ENCODE measurements around the gene USP12.
"Not testable (repeated sequence)": the region's sequence is repeated elsewhere in the genome, so short reads cannot be mapped to it uniquely, and the experiment has no call there.

The USP12 gene

DNA sequence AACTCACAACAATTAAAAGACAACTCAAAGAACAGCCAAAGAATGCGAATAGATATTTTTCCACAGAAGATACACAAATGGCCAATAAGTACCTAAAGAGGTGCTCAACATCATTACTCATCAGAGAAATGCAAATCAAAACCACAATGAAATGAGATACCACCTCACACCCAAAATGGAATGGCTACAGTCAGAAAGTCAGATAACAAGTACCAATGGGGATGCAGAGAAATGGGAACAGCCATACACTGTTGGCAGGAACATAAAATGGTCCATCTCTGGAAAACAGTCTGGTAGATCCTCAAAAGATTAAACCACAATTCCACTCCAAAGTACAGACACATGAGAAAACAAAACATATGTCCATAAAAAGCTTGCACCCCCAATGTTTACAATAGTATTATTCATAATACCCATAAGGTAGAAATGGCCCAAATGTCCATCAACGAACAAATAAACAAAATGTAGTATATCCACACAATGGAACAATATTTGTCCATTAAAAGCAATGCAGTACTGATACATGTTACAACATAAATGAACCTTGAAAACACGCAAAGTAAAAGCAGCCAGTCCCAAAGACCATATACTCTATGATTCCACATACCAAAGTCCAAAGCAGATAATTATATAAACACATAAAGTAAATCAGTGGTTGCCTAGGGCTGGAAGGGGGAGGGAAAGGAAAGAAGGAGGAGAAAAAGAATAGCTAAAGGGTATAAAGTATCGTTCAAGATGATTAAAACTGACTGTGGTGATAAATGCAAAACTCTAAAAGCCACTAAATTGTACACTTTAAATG is 19.6 kb downstream of the USP12 start:
- TF ChIP-seq, protein P1, sequence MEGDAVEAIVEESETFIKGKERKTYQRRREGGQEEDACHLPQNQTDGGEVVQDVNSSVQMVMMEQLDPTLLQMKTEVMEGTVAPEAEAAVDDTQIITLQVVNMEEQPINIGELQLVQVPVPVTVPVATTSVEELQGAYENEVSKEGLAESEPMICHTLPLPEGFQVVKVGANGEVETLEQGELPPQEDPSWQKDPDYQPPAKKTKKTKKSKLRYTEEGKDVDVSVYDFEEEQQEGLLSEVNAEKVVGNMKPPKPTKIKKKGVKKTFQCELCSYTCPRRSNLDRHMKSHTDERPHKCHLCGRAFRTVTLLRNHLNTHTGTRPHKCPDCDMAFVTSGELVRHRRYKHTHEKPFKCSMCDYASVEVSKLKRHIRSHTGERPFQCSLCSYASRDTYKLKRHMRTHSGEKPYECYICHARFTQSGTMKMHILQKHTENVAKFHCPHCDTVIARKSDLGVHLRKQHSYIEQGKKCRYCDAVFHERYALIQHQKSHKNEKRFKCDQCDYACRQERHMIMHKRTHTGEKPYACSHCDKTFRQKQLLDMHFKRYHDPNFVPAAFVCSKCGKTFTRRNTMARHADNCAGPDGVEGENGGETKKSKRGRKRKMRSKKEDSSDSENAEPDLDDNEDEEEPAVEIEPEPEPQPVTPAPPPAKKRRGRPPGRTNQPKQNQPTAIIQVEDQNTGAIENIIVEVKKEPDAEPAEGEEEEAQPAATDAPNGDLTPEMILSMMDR (IDR thresholded peaks at IDR 0.05; ENCODE audit: low read depth, low read length) = no peak
- Histone ChIP-seq H3K4me3 (ENCODE audit: low read depth, low read length) (no peak overlapping the region), H3K27me3 (ENCODE audit: insufficient read depth, low read depth, severe bottlenecking) (no peaks in the 10 kb centered on the region), H3K36me3 (no peaks in the 10 kb centered on the region), H3K9me3 (ENCODE audit: severe bottlenecking) (no peaks in the 10 kb centered on the region), H3K27ac (no peak overlapping the region)
- no peak for DNase-seq

DNA sequence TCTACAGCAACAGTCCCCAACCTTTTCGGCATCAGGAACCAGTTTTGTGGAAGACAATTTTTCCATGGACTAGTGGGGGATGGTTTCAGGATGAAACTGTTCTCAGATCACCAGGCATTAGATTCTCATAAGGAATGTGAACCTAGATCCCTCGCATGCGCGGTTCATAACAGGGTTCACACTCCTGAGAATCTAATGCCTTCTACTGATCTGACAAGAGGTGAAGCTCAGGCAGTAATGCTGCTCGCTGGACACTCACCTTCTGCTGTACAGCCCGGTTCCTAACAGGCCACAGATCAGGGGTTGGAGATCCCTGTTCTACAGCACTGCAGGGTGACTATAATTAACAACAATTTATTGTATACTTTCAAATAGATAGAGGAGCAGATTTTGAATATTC is 21.9 kb downstream of the USP12 start:
- no peak overlapping the region for H3K4me3 ChIP-seq (ENCODE audit: low read depth, low read length)
- no peak for DNase-seq
- H3K27ac ChIP-seq = no peak overlapping the region
- TF ChIP-seq, protein P1 (IDR thresholded peaks at IDR 0.05; ENCODE audit: low read depth, low read length) = no peak
- no peaks in the 10 kb centered on the region for H3K36me3 ChIP-seq
- H3K27me3 ChIP-seq (ENCODE audit: insufficient read depth, low read depth, severe bottlenecking) = no peaks in the 10 kb centered on the region
- H3K9me3 ChIP-seq (ENCODE audit: severe bottlenecking) = no peaks in the 10 kb centered on the region

- DNase-seq = no peak
- TF ChIP-seq, protein P1 (IDR thresholded peaks at IDR 0.05; ENCODE audit: low read depth, low read length) = no peak
- no peak overlapping the region for H3K4me3 ChIP-seq (ENCODE audit: low read depth, low read length)
- no peaks in the 10 kb centered on the region for H3K36me3 ChIP-seq
- H3K27ac ChIP-seq = no peak overlapping the region
- no peaks in the 10 kb centered on the region for H3K9me3 ChIP-seq (ENCODE audit: severe bottlenecking)
- H3K27me3 ChIP-seq (ENCODE audit: insufficient read depth, low read depth, severe bottlenecking) = no peaks in the 10 kb centered on the region
Measured at GRCh38 chr13:27148900-27149299, 22.7 kb downstream of the USP12 start.

GRCh38 chr13:27147530-27148170 is 24.0 kb downstream of the USP12 start:
- TF ChIP-seq, protein P1 (IDR thresholded peaks at IDR 0.05; ENCODE audit: low read depth, low read length) = no peak
- Histone ChIP-seq H3K4me3 (ENCODE audit: low read depth, low read length) (no peak overlapping the region), H3K27me3 (ENCODE audit: insufficient read depth, low read depth, severe bottlenecking) (no peaks in the 10 kb centered on the region), H3K9me3 (ENCODE audit: severe bottlenecking) (no peaks in the 10 kb centered on the region), H3K36me3 (no peaks in the 10 kb centered on the region), H3K27ac (no peak overlapping the region)
- no peak for DNase-seq

DNA sequence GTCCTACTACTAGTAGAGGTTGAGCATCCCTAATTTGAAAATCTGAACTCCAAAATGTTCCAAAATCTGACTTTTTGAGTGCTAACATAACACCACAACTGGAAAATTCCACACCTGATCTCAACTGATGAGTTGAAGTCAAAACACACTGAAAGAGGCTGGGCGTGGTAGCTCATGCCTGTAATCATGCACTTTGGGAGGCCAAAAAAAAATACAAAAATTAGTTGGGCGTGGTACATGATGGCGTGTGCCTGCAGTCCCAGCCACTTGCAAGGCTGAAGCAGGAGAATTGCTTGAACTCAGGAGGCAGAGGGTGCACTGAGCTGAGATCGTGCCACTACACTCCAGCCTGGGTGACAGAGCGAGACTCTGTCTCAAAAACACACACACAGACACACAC is 29.9 kb downstream of the USP12 start:
- Histone ChIP-seq H3K27ac (no peak overlapping the region), H3K4me3 (ENCODE audit: low read depth, low read length) (no peak overlapping the region), H3K36me3 (no peaks in the 10 kb centered on the region), H3K27me3 (ENCODE audit: insufficient read depth, low read depth, severe bottlenecking) (no peaks in the 10 kb centered on the region), H3K9me3 (ENCODE audit: severe bottlenecking) (peaks cover 5% of the 10 kb centered on the region)
- no peak for DNase-seq
- TF ChIP-seq, protein P1 (IDR thresholded peaks at IDR 0.05; ENCODE audit: low read depth, low read length) = no peak

GRCh38 chr13:27141159-27141558 is 30.5 kb downstream of the USP12 start:
- H3K9me3 ChIP-seq (ENCODE audit: severe bottlenecking); DNase-seq; H3K36me3 ChIP-seq: not testable (repeated sequence)

More at GRCh38 chr13:27141159-27141558, 30.5 kb downstream of the USP12 start:
- not testable (repeated sequence) for H3K27ac ChIP-seq; H3K4me3 ChIP-seq (ENCODE audit: low read depth, low read length); H3K27me3 ChIP-seq (ENCODE audit: insufficient read depth, low read depth, severe bottlenecking)
